Stimulated activated CD8-positive, alpha-beta memory T cell treated with anti-CD3 and anti-CD28 coated beads, Interleukin-7, amount 100 ng/mL, for 24 hours (primary cell): ENCODE data around the gene HPSE2.

Source experiments
- DNase-seq: peaks from one replicate; pipeline ENCODE4 v3.0.0-alpha.2; 2020; ENCODE audit warnings: low read depth

Gene HPSE2

DNA sequence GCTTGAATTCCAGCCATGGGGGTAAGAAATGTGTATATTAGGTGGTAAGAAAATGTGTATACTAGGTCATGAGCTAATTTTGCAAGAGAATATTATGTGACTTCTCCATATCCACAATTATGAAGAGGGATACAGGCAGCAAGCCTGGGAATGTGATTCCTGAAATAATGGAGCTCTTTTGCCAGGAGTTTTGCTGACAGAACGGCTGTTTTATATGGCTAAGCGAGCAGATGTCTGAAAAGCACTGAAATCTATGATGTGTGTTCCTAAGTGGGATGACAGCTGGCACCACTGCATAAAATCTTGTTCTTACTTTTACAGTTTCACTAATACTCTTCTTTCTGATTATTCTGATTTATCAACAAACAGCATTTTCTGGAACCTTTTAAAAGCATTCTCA lies 402.9 kb downstream of the HPSE2 start:
- no peak for DNase-seq

GRCh38 chr10:98832196-98832595 lies 403.5 kb downstream of the HPSE2 start:
- DNase-seq: no peak

DNA sequence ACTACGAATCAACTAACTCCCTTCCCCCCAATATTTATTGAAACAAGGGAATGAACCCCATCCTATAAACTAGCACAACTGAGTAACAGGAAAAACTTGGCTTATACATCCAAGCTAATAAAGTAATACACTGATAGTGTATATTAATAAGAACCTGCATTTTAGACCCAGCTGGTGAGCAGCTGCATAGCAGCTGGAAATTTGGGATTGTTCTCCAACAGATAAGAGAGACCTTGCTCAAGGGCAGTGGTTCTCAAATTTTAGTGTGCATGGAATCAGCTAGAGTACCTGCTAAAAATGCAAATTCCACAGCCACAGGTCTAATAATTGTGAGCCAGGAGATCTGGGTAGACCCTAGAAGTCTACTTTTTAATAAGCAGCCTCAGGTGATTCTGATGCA lies 404.3 kb downstream of the HPSE2 start:
- no peak for DNase-seq

DNA sequence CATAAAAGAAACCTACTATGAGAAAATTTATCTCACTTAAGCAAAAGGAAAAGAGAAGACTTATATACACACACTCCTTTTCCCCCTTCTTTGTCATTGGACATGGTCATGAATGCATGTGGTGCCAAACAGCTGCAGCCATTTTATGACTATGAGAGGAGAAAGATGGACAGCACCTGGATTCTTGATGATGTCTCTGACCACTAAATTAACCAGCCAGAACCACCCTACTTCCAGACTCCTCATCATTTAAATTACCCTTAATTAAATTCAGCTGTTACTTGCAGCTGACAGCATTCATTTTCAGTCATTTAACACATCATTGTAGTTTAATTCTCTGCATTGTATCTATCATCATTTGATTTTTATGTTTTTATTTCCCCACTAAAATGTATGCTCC lies 409.9 kb downstream of the HPSE2 start:
- no peak for DNase-seq

DNA sequence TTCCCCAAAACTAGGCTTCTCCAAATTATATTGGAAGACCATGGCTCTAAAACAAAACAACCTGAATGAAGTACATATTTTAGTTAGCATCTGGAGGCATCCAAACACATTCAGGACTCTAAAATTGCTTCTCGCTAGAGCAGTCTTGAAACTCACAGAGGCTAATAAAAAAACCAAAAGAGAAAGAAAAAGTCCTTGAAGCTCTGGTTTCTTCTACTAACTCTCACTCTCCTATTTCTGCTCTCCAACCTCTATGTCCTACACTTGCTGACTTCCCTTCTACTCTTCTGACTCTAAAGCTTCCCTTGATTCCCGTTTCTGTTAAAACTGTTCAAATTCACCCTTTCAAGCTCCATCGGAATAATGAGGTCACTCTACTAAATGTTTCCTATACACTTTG lies 418.3 kb downstream of the HPSE2 start:
- DNase-seq: no peak

DNA sequence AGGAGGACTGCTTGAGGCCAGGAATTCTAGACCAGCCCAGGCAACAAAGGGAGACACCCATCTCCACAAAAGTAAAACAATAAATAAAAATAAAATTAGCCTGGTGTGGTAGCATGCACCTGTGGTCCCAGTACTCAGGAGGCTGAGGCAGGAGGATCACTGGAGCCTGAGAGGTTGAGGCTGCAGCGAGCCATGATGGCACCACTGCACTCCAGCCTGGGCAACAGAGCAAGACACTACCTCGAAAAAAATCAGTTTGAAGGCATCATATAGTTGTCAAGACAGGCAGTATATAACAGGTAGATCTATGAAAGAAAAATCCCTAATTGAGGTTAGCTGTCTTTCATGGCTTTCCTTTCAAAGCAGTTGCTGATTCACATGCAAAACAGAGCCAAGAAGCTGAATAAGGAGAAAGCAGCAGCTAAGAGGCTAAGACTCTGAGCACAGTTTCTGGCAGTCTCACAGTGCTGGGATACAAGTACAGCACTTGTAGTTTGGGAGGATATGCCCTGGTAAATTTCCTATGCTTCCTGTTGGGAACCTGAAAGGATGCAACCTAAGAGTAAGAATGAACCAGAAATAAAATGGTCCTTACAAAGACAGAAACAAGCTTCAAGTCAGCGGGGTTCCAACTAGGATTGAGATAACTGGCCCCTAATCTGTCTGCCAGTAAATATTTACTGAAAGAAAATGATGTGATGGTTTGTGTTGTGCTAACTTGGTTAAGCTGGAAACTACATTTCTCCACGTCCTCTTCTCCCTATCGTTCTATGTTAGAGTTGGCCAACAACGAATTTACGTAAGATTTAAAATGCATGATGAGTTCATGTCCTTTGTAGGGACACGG lies 420.4 kb downstream of the HPSE2 start:
- DNase-seq: no peak

- no peak for DNase-seq
Observed at GRCh38 chr10:98814470-98814869, 421.2 kb downstream of the HPSE2 start.

DNA sequence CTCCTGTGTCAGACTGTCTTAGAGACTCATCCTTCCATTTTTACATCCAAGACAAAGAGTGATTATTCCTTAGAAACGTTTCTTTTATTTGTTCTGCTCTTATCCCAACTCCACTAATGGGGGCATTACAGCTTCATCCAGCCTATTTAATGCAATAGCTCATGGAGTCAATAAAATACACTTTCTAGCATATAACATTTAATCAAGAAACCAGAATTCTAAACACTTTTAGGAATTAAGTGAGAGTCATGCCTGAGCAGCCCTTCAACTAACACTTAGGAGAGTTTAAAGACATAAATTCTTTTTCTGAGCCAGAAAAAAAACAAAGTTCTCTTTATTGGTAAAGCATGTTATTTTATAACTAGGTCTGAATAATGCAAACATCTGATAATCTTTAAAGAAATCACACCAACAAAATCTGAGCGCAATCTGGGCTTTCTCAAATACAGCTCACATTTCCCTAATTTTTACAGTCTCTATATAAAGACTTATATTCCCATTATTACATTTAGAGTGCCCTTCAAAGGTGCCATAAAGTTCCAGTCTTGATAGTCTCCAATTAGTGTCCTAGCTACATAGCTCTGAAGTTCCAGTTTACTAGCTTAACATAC lies 427.3 kb downstream of the HPSE2 start:
- no peak for DNase-seq

DNA sequence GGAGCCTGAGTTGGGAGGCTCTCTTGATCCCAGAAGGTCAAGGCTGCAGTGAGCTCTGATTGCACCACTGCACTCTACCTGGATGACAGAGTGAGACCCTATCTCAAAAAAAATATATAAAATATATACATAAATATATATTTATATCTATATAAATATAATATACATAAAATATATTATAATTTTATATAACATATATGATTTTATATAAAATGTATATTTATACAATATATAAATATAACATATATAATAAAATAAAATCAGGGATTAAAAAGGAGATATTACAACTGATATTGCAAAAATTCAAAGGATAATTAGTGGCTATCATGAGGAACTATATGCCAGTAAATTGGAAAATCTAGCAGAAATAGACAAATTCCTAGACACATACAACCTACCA lies 435.4 kb downstream of the HPSE2 start:
- DNase-seq: no peak

GRCh38 chr10:98795467-98795866 lies 440.2 kb downstream of the HPSE2 start:
- no peak for DNase-seq

GRCh38 chr10:98790817-98791216 lies 444.8 kb downstream of the HPSE2 start:
- DNase-seq: no peak

DNA sequence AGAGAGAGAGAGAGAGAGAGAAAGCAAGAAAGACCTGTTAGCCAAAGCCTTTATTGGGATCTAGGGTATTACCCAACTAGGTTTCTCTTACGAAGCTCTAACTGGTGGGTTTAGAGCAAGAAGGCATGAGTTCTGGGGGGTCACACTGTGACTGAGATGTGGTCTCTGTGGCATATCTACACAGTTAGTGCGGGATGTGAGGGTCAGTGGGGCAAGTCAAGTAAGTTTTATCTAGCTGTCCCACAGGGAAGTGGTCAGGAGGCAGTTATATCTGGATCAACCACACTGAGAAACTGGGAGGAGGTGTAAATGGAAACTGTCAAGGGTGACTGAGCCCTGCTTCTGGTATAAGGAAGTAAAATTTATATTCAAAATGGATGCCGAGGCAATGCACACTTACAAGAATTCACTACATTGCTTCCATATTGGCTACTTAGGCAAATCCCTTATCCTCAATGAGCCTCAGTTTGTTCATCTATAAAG lies 457.3 kb downstream of the HPSE2 start:
- DNase-seq: no peak

GRCh38 chr10:98758463-98758862 lies 477.2 kb downstream of the HPSE2 start:
- DNase-seq: no peak

DNA sequence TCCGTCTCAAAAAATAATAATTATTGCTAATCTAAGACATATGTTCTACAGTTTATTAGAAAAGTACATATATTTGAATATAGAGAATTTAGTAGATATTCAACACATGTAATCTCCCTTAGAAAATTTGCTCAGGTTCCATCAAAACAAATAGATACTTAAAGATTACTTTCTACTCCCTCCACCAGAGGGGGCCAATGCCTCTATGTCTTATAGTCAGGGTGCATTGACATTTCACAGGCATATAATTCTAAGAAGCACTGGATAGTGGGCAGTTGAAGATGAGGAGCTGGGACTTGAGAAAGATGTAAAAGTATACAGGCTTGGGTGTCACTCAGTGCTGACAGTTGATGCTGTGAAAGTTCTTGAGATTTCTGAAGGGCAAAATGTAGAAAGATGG lies 487.4 kb downstream of the HPSE2 start:
- DNase-seq: no peak

GRCh38 chr10:98745645-98746044 lies 490.0 kb downstream of the HPSE2 start:
- DNase-seq: no peak

GRCh38 chr10:98720551-98720950 lies 515.1 kb downstream of the HPSE2 start:
- no peak for DNase-seq

GRCh38 chr10:98713586-98713985 lies 522.1 kb downstream of the HPSE2 start:
- DNase-seq: no peak

DNA sequence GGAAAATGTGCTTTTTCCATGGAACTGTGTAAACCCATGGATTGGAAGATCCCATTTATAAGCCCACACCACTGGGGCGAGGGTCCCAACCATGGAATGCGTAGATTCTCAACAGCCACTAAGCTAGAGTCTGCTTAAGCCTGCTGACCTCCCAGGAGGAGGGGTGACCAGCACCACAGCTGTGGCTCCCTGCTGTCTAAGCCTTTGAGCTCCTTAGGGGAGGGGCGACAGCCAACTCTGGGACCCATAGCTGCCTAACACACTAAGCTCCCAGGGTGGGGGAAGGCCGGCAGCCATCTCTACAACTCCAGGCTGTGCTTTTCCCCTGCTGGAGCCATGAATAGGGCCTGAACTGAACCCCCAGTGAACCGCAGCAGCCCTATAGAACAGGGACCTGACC lies 539.1 kb downstream of the HPSE2 start:
- no peak for DNase-seq

DNA sequence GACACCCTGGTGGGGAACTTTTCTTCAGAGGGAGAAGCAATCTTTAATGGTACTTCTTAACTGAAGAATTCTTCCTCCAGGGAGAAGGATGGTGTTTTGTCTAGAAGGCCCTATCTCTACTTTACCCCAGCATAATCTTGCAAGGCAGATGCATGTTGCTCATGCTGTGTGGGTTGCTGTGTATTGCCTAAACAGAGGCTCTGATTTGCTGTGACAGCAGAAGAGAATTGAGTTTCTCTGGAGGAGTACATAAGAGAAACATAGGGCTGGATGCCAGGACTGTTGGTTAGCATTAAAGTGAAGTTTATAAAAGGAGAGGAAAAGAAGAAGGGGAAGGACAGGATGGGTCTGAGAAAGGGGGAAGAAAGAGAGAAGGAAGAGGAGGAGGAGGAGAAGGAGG lies 540.8 kb downstream of the HPSE2 start:
- no peak for DNase-seq

- DNase-seq: no peak
Observed at GRCh38 chr10:98694014-98694413, 541.6 kb downstream of the HPSE2 start.

DNA sequence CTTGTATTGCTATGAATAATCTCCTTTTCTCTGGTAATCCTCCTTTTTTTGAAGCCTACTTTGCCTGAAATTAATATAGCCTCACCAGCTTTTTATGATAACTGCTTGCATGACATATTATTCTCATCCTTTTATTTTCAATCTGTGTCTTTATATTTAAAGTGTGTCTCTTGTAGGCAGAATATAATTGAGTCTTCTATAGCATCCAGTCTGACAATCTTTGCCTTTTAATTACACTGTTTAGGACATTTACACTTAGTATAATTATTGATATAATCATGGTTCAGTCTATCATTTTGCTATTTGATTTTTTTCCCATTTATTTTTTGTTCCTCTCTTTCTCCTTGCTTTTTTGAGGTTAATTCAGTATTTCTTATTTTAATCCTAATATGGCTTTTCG lies 548.0 kb downstream of the HPSE2 start:
- no peak for DNase-seq

- DNase-seq: no peak
Observed at GRCh38 chr10:98684019-98684899, 551.4 kb downstream of the HPSE2 start.

- no peak for DNase-seq
Observed at GRCh38 chr10:98676895-98677294, 558.8 kb downstream of the HPSE2 start.
